Astrocyte (in vitro differentiated cells and primary cell): ENCODE results near the gene VWA5B2. TPM values are rescaled to one million over a fixed set of nuclear protein-coding genes. Genes with fewer than 3 reads are reported as not detected.

ENCODE experiments used
- DNase-seq: peaks from one replicate; pipeline ENCODE4 v3.0.0-alpha.2; 2010; ENCODE audit warnings: low read depth
- FAIRE-seq: peaks from 2 replicates; lab custom pipeline; 2011; peaks lifted over from hg19 to GRCh38; lab: Jason Lieb, UNC
- H2AFZ ChIP-seq: 2 replicates; pipeline ENCODE4 v1.6.0; 2012; ENCODE audit warnings: low read depth, low read length, inconsistent platforms
- H3K27ac ChIP-seq: 2 replicates; pipeline ENCODE4 v1.5.1; 2011; ENCODE audit warnings: low read depth, low read length, inconsistent platforms
- H3K27me3 ChIP-seq: 2 replicates; pipeline ENCODE4 v1.6.0; 2011; ENCODE audit warnings: low read length, inconsistent platforms; ENCODE audit not compliant: insufficient read depth
- H3K36me3 ChIP-seq: 2 replicates; pipeline ENCODE4 v1.5.1; 2011; ENCODE audit warnings: low read length, inconsistent platforms; ENCODE audit not compliant: insufficient read depth
- H3K4me1 ChIP-seq: 2 replicates; pipeline ENCODE4 v1.5.1; 2011; ENCODE audit warnings: low read length, inconsistent platforms; ENCODE audit not compliant: insufficient read depth
- H3K4me2 ChIP-seq: 2 replicates; pipeline ENCODE4 v1.6.0; 2012; ENCODE audit warnings: low read length, inconsistent platforms
- H3K4me3 ChIP-seq: 2 replicates; pipeline ENCODE4 v1.5.1; 2011; ENCODE audit warnings: low read depth, mild to moderate bottlenecking, low read length, inconsistent platforms; ENCODE audit not compliant: insufficient read depth
- H3K79me2 ChIP-seq: 2 replicates; pipeline ENCODE4 v1.6.0; 2012; ENCODE audit warnings: mild to moderate bottlenecking, low read length, inconsistent platforms; ENCODE audit not compliant: insufficient read depth
- H3K9ac ChIP-seq: 2 replicates; pipeline ENCODE4 v1.6.0; 2012; ENCODE audit warnings: mild to moderate bottlenecking, low read length, inconsistent platforms
- H3K9me3 ChIP-seq: 2 replicates; pipeline ENCODE4 v1.5.1; 2012; ENCODE audit warnings: low read depth, mild to moderate bottlenecking, low read length, inconsistent platforms; ENCODE audit not compliant: insufficient read depth
- H4K20me1 ChIP-seq: 2 replicates; pipeline ENCODE4 v1.6.0; 2012; ENCODE audit warnings: low read length, inconsistent platforms; ENCODE audit not compliant: insufficient read depth
- H3K27ac Mint-ChIP-seq: one replicate; pipeline ENCODE4 v1.8.0; 2021; ENCODE audit warnings: mild to moderate bottlenecking, mixed read lengths; ENCODE audit not compliant: unreplicated experiment
- H3K27me3 Mint-ChIP-seq: one replicate; pipeline ENCODE4 v1.8.0; 2021; ENCODE audit warnings: low read depth, mixed read lengths; ENCODE audit not compliant: unreplicated experiment
- H3K36me3 Mint-ChIP-seq: one replicate; pipeline ENCODE4 v1.8.0; 2021; ENCODE audit warnings: low read depth, mixed read lengths; ENCODE audit not compliant: unreplicated experiment
- H3K4me1 Mint-ChIP-seq: one replicate; pipeline ENCODE4 v1.8.0; 2021; ENCODE audit warnings: low read depth, mixed read lengths; ENCODE audit not compliant: unreplicated experiment
- H3K4me3 Mint-ChIP-seq: one replicate; pipeline ENCODE4 v1.8.0; 2021; ENCODE audit warnings: mild to moderate bottlenecking, moderate library complexity, mixed read lengths; ENCODE audit not compliant: unreplicated experiment
- H3K9me3 Mint-ChIP-seq: one replicate; pipeline ENCODE4 v1.8.0; 2021; ENCODE audit warnings: mild to moderate bottlenecking, mixed read lengths; ENCODE audit not compliant: unreplicated experiment
- CTCF ChIP-seq: IDR thresholded peaks from 2 replicates; pipeline ENCODE4 v1.5.1; 2011; ENCODE audit warnings: low read depth, mild to moderate bottlenecking, inconsistent platforms, low read length, moderate library complexity; ENCODE audit not compliant: insufficient read depth
- EZH2 ChIP-seq: IDR thresholded peaks from 2 replicates; pipeline ENCODE4 v1.6.1; 2012; ENCODE audit warnings: mild to moderate bottlenecking, low read length, inconsistent platforms; ENCODE audit not compliant: insufficient read depth
- total RNA-seq: library from RNA; stranded (reverse); gene quantifications from 2 replicates; pipeline ENCODE4 v1.2.1, GENCODE V29; 2021

The VWA5B2 gene
- total RNA-seq, 1 donor from 2014 or later = 0.23 TPM

GRCh38 chr3:184227481-184227935 lies 1.9 kb upstream of the VWA5B2 start:
- Histone ChIP-seq H3K4me3 (no peak overlapping the region), H3K9ac (no peak overlapping the region), H3K4me1 (peaks cover 13% of the 10 kb centered on the region), H3K36me3 (no peaks in the 10 kb centered on the region), H3K9me3 (no peaks in the 10 kb centered on the region), H2AFZ (no peak overlapping the region), H3K79me2 (no peaks in the 10 kb centered on the region), H3K27ac (no peak overlapping the region), H3K4me2 (no peak overlapping the region), H4K20me1 (peaks cover 9% of the 10 kb centered on the region), H3K27me3 (peaks cover 44% of the 10 kb centered on the region)
- H3K4me3 Mint-ChIP-seq = peak overlapping the region; percentile 23
- peaks cover 56% of the 10 kb centered on the region for H3K27me3 Mint-ChIP-seq
- H3K36me3 Mint-ChIP-seq = no peaks in the 10 kb centered on the region
- H3K4me1 Mint-ChIP-seq = peaks cover 7% of the 10 kb centered on the region
- no peak for DNase-seq
- no peak overlapping the region for H3K27ac Mint-ChIP-seq
- no peak for FAIRE-seq
- H3K9me3 Mint-ChIP-seq = no peaks in the 10 kb centered on the region
- TF ChIP-seq EZH2 (no peak), CTCF (peak; percentile 43)

GRCh38 chr3:184228376-184229137 lies 828 bp upstream of the VWA5B2 start:
- Mint-ChIP-seq H3K27ac (no peak overlapping the region), H3K4me1 (peaks cover 7% of the 10 kb centered on the region), H3K27me3 (peaks cover 61% of the 10 kb centered on the region), H3K4me3 (peak overlapping the region; percentile 20), H3K36me3 (no peaks in the 10 kb centered on the region), H3K9me3 (no peaks in the 10 kb centered on the region)
- H3K4me1 ChIP-seq = peaks cover 13% of the 10 kb centered on the region
- peaks cover 9% of the 10 kb centered on the region for H4K20me1 ChIP-seq
- no peak overlapping the region for H3K4me3 ChIP-seq
- no peak overlapping the region for H3K9ac ChIP-seq
- H3K27ac ChIP-seq = no peak overlapping the region
- TF ChIP-seq CTCF = no peak
- peaks cover 47% of the 10 kb centered on the region for H3K27me3 ChIP-seq
- H2AFZ ChIP-seq = no peak overlapping the region
- no peaks in the 10 kb centered on the region for H3K79me2 ChIP-seq
- no peak for DNase-seq
- peak overlapping the region; percentile 83 for H3K4me2 ChIP-seq
- no peak for FAIRE-seq
- no peaks in the 10 kb centered on the region for H3K36me3 ChIP-seq
- H3K9me3 ChIP-seq = no peaks in the 10 kb centered on the region

- Mint-ChIP-seq H3K9me3 (no peaks in the 10 kb centered on the region), H3K27ac (no peak overlapping the region), H3K36me3 (no peaks in the 10 kb centered on the region), H3K4me1 (peaks cover 11% of the 10 kb centered on the region), H3K4me3 (no peak overlapping the region), H3K27me3 (peaks cover 63% of the 10 kb centered on the region)
- DNase-seq = no peak
- H3K27ac ChIP-seq = no peak overlapping the region
- peaks cover 9% of the 10 kb centered on the region for H4K20me1 ChIP-seq
- peaks cover 13% of the 10 kb centered on the region for H3K4me1 ChIP-seq
- H3K4me2 ChIP-seq = peak overlapping the region; percentile 83
- TF ChIP-seq EZH2 (peak; percentile 84), CTCF (no peak)
- H3K9me3 ChIP-seq = no peaks in the 10 kb centered on the region
- no peak overlapping the region for H2AFZ ChIP-seq
- H3K36me3 ChIP-seq = no peaks in the 10 kb centered on the region
- no peaks in the 10 kb centered on the region for H3K79me2 ChIP-seq
- no peak overlapping the region for H3K9ac ChIP-seq
- FAIRE-seq = no peak
- peaks cover 47% of the 10 kb centered on the region for H3K27me3 ChIP-seq
- H3K4me3 ChIP-seq = no peak overlapping the region
Observed at GRCh38 chr3:184230081-184230602, 757 bp downstream of the VWA5B2 start.
